Hypothalamus (tissue), 51 donors: ENCODE data around the gene SPACDR.

ENCODE experiments used
- DNase-seq, 51 donors: peaks; one replicate each; lab custom pipeline; 2025; lab: John Stamatoyannopoulos, UW

Gene SPACDR

DNA sequence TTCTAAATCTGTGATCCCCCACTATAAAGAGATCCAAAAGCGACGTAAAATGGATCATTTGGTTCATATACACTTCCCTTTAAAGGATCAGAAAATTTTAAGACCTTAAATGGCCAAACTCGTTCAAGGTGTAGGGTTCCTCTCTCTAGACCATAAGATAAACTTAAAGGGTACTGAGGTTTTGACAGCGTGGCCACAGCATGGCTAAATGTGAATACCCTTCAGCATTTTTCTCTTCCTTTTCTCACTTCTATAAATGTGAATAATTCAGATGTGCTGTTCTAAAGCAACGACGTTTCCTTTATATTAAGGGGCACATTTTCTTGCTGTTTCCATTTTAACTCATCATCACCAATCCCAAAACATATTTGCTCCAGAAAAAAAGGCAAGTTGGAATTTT, 40.7 kb downstream of the SPACDR start:
- DNase-seq = no peak

DNA sequence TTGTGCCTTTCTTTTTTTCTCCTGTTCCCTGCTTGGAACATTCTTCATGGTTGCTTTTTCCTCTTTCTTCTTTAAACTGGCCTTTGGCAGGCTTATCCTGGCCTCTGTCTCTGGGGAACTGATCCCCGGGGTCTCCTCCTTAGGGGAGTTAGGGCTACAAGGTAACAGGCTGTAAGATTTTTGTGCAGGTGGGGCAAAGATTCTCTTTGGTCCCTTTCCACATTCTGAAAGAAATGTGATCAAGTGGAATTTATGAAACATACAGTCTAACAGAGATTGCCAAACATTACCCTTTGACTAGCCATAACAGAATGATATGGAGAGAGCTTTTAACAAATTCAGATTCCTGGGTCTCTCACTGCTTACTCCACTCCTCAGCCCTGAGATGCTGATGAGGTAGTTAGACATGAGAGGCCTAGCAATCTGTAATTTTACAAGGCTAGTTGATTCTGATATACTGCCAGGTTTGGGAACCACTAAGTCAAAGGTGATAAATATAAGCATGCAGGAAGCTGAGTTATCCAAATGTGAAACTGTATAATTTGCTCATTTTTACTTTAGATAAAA, 44.3 kb downstream of the SPACDR start:
- DNase-seq = no peak

DNA sequence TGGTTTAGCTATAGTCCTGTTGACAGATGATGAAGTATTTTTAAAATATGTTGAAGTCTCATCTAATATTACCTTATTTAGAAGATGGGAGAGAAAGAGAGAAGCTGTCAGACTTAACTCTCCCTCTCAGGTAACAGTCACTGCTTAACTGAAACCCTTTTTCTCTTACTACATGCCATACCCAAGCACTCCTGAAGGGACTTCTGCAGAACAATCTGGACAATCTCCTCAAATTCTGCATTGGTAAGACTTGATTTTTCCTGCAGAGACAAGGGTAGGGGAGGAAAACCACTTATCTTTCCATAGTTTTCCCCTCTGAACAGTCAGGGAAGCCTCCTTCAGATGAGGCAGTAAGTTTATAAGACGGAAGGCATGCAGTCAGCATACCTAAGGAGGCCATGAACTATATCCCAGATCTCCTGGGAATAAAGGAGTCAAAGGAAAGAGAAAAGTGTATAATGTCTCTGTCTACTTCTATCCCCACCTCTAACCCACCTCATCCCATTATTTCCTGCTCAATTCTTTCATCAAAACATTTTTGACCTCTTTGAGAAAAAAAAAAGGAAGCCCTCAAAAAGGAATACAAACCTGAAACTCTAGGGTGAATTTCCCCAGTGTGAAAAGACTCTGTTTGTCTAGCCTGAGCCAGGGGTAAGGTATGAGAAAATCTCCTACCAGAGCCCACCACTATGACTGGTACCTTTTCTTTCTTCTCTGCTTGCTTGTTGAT, 45.0 kb downstream of the SPACDR start:
- no peak for DNase-seq

DNA sequence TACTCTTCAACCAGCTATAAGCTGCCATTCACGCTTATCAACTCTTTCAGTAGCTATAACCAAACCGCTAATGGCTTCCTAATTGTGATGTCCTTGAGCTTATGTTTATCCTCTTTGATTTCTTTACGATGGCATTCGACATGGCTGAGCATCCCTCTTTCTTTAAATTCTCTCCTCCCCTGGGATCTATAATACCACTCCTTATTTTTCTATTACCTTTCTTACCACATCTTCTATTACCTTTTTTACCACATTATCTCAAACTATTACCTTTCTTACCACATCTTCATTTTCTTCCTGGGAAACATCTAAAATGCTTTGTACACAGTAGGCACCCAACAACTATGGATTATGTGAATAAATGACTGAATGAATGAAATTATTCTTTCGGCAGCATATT, 48.6 kb downstream of the SPACDR start:
- DNase-seq = no peak

DNA sequence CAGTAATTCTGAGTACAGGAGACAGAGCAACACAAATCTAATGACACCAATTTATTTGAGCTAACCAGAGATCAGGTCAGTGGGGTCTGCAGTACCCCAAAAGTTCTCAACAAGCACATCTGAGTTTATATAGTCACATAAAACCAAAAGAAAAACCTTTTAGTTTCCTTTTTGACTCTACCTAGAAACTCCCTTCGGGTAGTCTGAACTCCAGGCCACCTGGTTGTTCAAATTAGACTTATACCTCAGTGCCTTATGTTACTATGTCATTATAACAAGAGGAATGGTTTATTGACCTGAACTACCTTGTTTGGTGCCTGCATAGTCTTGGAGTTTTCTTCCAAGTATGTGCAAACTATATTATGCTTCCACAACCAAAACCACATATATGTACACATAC, 50.2 kb downstream of the SPACDR start:
- no peak for DNase-seq

DNA sequence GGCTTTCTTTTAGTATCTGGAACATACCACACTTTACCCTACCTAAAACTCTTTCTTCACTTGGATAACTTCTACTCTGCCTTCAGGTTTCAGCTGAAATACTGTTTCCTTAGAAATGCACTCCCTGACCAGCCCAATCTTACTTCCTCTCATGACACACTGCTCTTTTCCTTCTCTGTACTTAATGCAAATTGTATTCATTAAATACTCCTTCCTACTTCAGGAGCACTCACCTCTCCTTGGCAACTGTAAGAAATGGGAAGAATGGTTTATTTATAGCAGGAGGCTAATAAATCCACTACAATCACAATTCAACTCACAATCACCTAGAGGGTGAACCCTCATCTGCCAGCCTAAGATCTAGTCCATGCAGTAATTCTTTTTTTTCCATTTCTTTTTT, 50.7 kb downstream of the SPACDR start:
- no peak for DNase-seq

DNA sequence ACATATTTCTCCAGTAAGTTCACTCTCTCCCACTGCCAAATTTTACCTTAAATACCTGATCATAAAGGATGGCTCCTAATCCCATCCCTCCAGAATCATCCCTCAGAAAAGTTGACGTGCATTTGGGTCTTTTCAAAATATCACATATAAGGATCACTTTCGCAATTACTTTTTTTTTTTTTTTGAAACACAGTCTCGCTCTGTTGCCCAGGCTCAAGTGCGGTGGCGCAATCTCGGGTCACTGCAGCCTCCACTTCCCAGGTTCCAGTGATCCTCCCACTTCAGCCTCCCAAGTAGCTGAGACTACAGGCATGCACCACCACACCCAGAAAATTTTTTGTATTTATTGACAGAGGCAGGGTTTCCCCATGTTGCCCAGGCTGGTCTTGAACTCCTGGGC, 53.0 kb downstream of the SPACDR start:
- DNase-seq = no peak

DNA sequence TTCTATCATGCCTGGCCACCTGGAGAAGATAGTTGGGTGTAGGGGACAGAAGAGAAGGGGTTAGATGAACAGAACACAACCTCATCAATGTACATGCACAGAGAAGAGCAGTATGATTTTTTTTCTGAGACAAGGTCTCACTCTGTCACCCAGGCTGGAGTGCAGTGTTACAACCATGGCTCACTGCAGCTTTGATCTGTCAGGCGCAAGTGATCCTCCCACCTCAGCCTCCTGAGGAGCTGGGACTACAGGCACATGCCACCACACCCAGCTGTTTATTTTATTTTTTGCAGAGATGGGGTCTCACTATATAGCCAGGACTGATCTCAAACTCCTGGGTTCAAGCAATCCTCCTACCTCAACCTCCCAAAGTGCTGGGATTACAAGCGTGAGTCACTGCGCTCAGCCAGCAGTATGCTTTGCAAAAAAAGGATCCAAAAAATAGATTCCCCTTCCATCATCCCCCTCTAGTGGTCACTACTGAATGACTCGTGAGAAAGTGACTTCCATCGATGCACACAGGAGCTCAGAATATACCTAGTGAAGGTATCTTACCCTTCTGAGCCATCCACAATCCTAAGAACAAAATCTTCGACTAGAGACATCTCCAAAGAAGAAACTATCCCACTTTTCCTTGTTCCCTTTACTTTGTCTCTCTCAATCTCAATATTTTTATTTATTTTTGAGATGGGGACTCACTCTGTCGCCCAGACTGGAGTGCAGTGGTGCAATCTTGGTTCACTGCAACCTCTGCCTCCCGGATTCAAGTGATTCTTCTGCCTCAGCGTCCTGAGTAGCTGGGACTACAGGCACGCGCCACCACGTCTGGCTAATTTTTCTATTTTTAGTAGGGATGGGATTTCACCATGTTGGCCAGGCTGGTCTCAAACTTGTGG, 56.5 kb downstream of the SPACDR start:
- peak in 1 of 51 donors; percentile 31 for DNase-seq

DNA sequence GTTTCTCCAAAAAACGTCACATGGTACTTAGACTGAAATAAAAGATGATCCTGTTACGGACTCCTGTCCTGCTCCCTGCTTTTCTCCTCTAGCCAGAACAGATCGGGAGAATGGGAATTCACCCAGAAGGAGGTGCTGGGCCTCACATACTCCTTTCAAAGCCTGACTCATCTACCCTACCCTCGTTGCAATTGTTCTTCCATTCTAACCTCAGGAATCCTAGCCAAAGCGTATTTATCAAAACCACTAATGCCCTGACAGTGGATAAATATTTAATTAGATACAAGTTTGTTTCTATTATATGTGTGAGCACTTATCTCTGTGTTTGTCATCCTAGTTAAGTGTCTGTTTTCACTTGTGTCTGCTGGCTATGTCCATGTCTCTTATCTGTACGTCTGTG, 57.3 kb downstream of the SPACDR start:
- DNase-seq = no peak
